Fibroblast of skin of left biceps (primary cell): ENCODE data around the gene CDK5RAP2.

Experiments used
- DNase-seq, 2 experiments: peaks; one replicate each; pipeline ENCODE4 v3.0.0-alpha.2; 2013; ENCODE audit warnings: low read depth in 2 of 2

Gene CDK5RAP2

GRCh38 chr9:120436983-120437475 is 142.9 kb downstream of the CDK5RAP2 start:
- DNase-seq = no peak

DNA sequence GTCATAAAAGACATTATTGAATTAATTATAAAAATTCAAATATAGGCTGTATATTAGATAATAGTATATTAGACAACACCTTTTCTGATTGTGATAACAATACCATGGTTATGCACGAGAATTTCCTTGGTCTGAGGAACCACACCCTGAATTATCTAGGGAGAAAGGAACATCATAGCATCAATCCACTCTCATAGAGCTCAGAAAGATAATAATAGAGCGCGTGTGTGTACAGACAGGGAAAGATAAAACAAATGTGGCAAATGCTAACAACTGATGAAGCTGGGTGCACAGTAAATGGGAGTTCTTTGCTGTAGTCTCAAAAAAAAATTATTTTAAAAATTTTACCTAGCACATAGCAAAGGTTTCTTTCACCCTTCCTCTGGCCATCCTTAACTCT is 143.5 kb downstream of the CDK5RAP2 start:
- DNase-seq = no peak

GRCh38 chr9:120435091-120435490 is 144.9 kb downstream of the CDK5RAP2 start:
- no peak for DNase-seq

GRCh38 chr9:120434532-120434931 is 145.4 kb downstream of the CDK5RAP2 start:
- peak in 1 of 2 experiments; percentile 29 for DNase-seq

DNA sequence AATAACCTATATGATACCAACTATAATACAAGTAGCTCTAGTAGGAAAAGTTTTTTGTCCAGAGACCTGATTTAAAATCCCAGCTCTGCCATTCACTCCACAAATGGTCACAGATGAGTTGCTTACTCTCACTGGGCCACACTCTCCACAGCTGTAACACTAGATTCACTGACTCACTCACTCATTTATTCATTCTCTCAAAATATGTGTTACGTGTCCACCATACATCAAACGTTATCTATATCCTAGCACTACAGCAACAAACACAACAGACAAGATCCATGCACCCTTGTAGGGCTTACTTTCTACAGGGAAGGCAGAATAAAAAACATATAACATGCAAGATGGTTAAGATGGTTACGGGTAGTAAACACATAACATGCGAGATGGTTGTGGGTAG is 146.3 kb downstream of the CDK5RAP2 start:
- no peak for DNase-seq

- no peak for DNase-seq
Observed at GRCh38 chr9:120432600-120432999, 147.4 kb downstream of the CDK5RAP2 start.

GRCh38 chr9:120431268-120431667 is 148.7 kb downstream of the CDK5RAP2 start:
- DNase-seq = no peak

GRCh38 chr9:120424248-120424647 is 155.7 kb downstream of the CDK5RAP2 start:
- DNase-seq = no peak

GRCh38 chr9:120423812-120424211 is 156.2 kb downstream of the CDK5RAP2 start:
- DNase-seq = no peak

GRCh38 chr9:120421977-120422376 is 158.0 kb downstream of the CDK5RAP2 start:
- DNase-seq = no peak

GRCh38 chr9:120418315-120418714 is 161.7 kb downstream of the CDK5RAP2 start:
- DNase-seq = no peak

GRCh38 chr9:120416781-120417427 is 163.1 kb downstream of the CDK5RAP2 start:
- DNase-seq = no peak

- DNase-seq = no peak
Observed at GRCh38 chr9:120413121-120414048, 166.6 kb downstream of the CDK5RAP2 start.

DNA sequence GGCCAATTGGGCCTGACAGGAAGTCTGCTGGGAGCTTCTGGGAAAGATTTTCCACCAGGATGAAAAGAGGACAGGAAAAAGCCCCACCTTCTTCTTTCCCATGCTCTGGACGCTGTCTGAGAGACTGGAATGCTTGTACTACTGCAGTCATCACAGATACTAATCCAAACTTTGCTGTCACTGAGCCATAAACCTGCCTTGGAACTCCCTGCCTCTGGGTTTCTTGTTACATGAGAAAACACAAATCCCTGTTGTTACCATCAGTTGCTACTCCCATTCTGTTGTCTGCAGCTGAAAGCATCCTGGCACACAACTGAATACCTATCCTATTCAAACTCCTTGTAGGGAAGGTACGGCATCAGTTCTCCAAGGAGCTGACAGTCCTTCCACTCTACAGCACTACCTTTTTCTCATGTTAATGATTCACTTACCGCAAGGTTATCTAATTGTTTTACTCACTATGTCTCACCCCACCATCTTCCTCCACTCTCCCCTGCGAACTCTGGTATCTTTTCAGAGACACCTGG is 167.5 kb downstream of the CDK5RAP2 start:
- peak; percentile 51 to 54 for DNase-seq

- no peak for DNase-seq
Observed at GRCh38 chr9:120411862-120412424, 168.0 kb downstream of the CDK5RAP2 start.

- no peak for DNase-seq
Observed at GRCh38 chr9:120410925-120411501, 169.0 kb downstream of the CDK5RAP2 start.

GRCh38 chr9:120408680-120409258 is 171.2 kb downstream of the CDK5RAP2 start:
- no peak for DNase-seq

GRCh38 chr9:120405860-120406259 is 174.1 kb downstream of the CDK5RAP2 start:
- DNase-seq = no peak

- no peak for DNase-seq
Observed at GRCh38 chr9:120405134-120405533, 174.8 kb downstream of the CDK5RAP2 start.

DNA sequence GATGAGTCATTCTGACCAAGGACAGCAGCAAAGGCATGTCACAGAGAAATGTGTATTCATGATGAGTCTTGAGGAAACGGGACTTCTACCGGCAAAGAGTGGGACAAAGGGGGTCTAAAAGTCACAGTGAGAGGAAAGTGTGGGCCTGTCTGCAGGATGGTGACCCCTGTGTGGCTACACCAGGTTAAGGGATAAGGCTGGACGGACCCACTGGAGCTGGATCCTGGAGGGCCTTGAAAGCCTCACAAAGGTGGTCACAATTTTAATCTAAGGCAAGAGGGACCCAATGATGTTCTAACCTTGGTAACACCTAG is 176.5 kb downstream of the CDK5RAP2 start:
- DNase-seq = no peak

DNA sequence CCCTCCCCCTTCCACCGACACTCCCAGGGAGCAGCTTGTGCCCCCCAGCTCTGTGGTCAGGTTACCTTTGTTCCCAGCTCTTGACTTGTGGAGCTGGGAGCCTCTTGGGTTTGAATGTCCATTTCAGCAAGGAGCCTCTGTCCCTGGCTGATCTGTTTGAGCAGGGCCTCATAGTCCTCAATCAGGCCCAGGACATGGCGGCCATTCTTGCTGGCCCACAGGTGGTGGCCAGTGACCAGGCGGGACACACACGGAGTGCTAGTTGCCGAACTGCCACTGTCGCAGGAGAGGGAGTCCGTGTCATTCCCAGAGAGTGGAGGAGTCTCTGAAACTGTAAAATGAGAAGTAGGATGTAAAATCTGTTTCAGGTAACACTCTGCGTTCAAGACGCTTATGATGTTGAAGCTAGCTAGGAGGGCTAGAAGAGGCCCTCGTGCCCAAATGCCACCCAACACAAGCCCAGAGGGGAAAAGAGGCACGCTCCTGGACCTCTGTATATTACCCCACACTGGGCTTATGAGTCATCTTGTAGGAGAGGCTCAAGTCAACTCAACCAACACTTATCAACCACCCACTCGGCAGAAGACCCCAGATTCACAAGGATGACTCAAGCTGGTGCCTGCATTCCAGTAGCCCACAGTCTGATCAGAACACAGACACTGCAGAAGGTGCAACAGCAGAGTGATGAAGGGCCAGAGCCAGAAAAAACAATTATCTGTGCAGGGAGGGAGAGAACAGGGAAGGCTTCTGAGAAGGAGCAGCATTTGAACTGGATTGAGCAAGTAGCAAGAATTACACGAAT is 177.0 kb downstream of the CDK5RAP2 start:
- DNase-seq = peak; percentile 97
